ENCODE measurements around the gene SH3PXD2B.
A peak's percentile ranks its signal among the peaks of the same experiment; 100 is the strongest.
"Not testable (repeated sequence)": the region's sequence is repeated elsewhere in the genome, so short reads cannot be mapped to it uniquely, and the experiment has no call there.

The SH3PXD2B gene

DNA sequence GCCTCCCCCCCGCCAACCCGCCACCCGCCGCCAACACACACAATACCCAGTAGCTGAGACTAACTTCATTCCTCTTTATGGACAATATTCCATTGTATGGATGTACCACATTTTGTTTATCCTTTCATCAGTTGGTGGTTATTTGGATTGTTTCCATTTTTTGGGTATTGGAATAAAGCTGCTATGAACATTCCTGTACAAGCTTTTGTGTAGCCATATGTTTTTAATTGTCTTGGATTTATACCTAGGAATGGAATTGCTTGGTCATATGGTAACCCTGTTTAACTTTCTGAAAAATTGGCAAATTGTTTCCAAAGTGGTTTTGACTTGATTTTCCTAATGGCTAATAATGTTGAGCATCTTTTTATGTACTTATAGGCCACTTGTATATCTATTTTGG, 165.9 kb downstream of the SH3PXD2B start:
- no peak for FAIRE-seq

- not testable (repeated sequence) for FAIRE-seq
Observed at GRCh38 chr5:172287140-172287539, 167.2 kb downstream of the SH3PXD2B start.

- FAIRE-seq, result no peak
Observed at GRCh38 chr5:172285226-172286143, 168.8 kb downstream of the SH3PXD2B start.

GRCh38 chr5:172284611-172284980, 169.7 kb downstream of the SH3PXD2B start:
- no peak for FAIRE-seq

- FAIRE-seq, result no peak
Observed at GRCh38 chr5:172283862-172284610, 170.3 kb downstream of the SH3PXD2B start.

- FAIRE-seq, result no peak
Observed at GRCh38 chr5:172283020-172283861, 171.1 kb downstream of the SH3PXD2B start, which contains the start of gene UBTD2. Gene UBTD2 (minus strand): TSS chr5:172283764. CDS start chr5:172283665, 99 bp downstream.

DNA sequence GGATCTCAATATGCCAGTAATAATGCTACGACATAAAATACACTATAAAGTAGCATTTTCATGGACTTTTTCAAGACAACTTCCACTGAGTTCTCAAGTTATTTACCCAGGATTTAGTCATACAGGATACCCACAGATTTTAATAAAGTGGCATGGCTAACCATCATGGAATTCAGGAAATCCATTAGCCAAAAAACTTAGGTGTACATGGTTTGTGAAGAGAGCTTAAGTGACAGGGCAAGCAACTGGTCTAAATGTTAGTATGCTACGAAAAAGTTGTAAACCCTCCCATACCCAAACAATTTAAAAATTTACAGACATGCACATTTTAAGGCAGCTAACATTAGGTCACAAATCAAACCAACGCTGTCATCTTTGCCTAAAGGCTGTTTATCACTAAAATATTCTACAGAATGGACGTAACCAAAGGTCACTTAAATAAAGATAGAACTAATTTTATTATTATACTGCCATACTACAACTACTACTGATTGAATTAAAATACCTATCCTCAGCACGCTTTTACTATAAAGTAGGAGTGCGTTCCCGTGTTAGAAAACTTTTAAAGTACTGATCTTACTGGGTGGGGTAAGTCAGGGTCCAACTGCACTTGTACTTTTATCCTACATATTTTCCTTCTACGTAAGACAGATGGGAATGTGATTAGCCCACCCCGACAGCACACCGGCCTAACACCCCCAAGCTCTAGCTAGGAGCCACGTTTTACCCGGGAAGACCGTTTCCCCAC, 171.9 kb downstream of the SH3PXD2B start:
- peak; percentile 9 for FAIRE-seq

DNA sequence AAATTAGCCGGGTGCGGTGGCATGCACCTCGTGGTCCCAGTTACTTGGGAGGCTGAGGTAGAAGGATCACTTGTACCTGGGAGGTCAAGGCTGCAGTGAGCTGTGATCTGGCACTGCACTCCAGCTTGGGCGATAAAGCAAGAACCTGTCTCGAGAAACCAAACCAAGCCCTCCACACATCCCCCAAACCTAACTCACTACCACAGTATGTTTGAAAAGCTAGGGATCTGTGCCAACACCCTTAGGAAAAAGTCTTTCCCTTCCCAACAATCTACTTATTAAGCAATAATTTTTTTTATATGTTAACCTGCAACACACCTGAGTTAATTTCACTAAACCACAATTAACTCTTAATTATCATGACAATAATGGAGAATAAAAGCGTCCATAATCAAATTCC, 173.0 kb downstream of the SH3PXD2B start:
- no peak for FAIRE-seq

GRCh38 chr5:172280929-172281328, 173.4 kb downstream of the SH3PXD2B start:
- FAIRE-seq, result no peak

GRCh38 chr5:172280317-172280716, 174.0 kb downstream of the SH3PXD2B start:
- FAIRE-seq, result no peak

- FAIRE-seq, result no peak
Observed at GRCh38 chr5:172278356-172278755, 176.0 kb downstream of the SH3PXD2B start.

DNA sequence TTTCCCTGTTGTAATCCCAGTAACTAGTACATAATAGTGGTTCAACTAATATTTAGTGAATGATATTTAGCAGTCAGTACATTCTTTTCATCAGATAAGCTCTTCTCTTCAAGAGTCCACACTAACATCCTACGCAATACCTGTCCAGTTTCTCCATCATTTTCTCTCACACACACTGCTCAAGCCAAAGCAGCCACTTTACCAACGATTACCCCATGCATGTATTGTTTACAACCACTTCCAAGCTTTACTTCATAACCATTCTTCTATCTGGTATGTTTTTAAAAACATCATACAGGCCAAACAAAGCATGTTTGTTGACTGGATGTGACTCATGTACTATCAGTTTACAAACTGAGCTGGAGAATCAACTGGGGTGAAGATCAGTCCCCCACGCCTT, 178.1 kb downstream of the SH3PXD2B start:
- no peak for FAIRE-seq

Data from islet of Langerhans (tissue), 1 donor.